ENCODE measurements around the gene ZNF677.
A peak's percentile ranks its signal among the peaks of the same experiment; 100 is the strongest.
"Not testable (repeated sequence)": the region's sequence is repeated elsewhere in the genome, so short reads cannot be mapped to it uniquely, and the experiment has no call there.

The ZNF677 gene

DNA sequence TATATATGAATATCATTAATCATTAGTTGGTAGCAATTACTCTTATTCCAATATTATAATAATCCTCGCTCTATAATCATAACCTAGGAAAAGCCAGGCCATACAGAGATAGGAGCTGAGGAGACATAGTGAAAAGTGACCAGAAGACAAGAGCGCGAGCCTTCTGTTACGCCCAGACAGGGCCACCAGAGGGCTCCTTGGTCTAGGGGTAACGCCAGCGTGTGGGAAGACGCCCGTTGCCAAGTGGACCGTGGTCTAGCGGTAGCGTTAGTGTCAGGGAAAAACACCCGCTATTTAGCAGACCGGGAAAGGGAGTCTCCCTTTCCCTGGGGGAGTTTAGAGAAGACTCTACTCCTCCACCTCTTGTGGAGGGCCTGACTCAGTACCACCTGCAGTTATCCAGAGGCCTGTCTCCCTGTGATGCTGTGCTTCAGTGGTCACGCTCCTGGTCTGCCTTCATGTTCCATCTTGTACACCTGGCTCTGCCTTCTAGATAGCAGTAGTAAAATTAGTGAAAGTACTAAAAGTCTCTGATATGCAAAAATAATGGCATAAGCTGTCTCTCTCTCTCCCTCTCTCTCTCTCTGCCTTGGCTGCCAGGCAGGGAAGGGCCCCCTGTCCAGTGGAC is 3.2 kb upstream of the ZNF677 start, which contains the start of gene VN1R2:
Gene VN1R2, plus strand, starts transcription at position 578 of the 628 bp plus-strand sequence. CDS start 84 bp downstream, outside the sequence.
- not testable (repeated sequence) for H3K9ac ChIP-seq (ENCODE audit: low read depth, low read length); H3K27ac ChIP-seq (ENCODE audit: low read depth, low read length); H3K4me3 ChIP-seq (ENCODE audit: low read length); H3K27me3 ChIP-seq (ENCODE audit: insufficient read depth, low read length); H3K4me1 ChIP-seq (ENCODE audit: insufficient read depth, low read length); H3K36me3 ChIP-seq (ENCODE audit: insufficient read depth, low read length)
- peaks cover 32% of the 10 kb centered on the region for H3K9me3 ChIP-seq (ENCODE audit: insufficient read depth, low read depth, low read length)
- WGBS, result 80% methylated on average over 13 of the region's 14 CpGs

- H3K4me1 ChIP-seq (ENCODE audit: insufficient read depth, low read length), result no peaks in the 10 kb centered on the region
- H3K27ac ChIP-seq (ENCODE audit: low read depth, low read length), result no peak overlapping the region
- H3K36me3 ChIP-seq (ENCODE audit: insufficient read depth, low read length), result peaks cover 92% of the 10 kb centered on the region
- no peaks in the 10 kb centered on the region for H3K27me3 ChIP-seq (ENCODE audit: insufficient read depth, low read length)
- no CpG with 5 or more reads among the region's 1 CpG for WGBS
- H3K4me3 ChIP-seq (ENCODE audit: low read length), result no peak overlapping the region
- no peak overlapping the region for H3K9ac ChIP-seq (ENCODE audit: low read depth, low read length)
- peaks cover 83% of the 10 kb centered on the region for H3K9me3 ChIP-seq (ENCODE audit: insufficient read depth, low read depth, low read length)
Measured at GRCh38 chr19:53246498-53246897, 8.2 kb downstream of the ZNF677 start.

DNA sequence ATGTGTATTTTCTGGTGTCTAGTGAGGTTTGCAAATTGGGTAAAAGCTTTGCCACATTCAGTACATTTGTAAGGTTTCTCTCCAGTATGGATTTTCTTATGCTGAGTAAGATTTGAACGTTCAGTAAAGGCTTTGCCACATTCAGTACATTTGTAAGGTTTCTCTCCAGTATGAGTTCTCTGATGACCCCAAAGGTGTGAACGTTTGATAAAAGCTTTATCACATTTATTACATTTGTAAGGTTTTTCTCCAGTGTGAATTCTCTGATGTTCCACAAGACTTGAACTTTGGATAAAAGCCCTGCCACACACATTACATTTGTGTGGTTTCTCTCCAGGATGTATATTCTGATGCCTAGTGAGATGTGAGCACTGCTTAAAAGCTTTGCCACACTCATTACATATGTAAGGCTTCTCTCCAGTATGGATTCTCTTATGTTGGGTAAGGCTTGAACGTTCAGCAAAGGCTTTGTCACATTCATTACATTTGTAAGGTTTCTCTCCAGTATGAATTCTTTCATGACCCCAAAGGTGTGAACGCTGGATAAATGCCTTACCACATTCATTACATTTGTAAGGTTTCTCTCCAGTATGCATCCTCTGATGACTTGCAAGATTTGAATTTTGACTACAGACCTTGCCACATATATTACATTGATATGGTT is 17.4 kb downstream of the ZNF677 start:
- WGBS, result 83% methylated on average over 4 of the region's 4 CpGs
- no peaks in the 10 kb centered on the region for H3K4me1 ChIP-seq (ENCODE audit: insufficient read depth, low read length)
- peaks cover 55% of the 10 kb centered on the region for H3K36me3 ChIP-seq (ENCODE audit: insufficient read depth, low read length)
- peaks cover 92% of the 10 kb centered on the region for H3K9me3 ChIP-seq (ENCODE audit: insufficient read depth, low read depth, low read length)
- no peak overlapping the region for H3K4me3 ChIP-seq (ENCODE audit: low read length)
- H3K27me3 ChIP-seq (ENCODE audit: insufficient read depth, low read length), result no peaks in the 10 kb centered on the region
- no peak overlapping the region for H3K27ac ChIP-seq (ENCODE audit: low read depth, low read length)
- no peak overlapping the region for H3K9ac ChIP-seq (ENCODE audit: low read depth, low read length)

DNA sequence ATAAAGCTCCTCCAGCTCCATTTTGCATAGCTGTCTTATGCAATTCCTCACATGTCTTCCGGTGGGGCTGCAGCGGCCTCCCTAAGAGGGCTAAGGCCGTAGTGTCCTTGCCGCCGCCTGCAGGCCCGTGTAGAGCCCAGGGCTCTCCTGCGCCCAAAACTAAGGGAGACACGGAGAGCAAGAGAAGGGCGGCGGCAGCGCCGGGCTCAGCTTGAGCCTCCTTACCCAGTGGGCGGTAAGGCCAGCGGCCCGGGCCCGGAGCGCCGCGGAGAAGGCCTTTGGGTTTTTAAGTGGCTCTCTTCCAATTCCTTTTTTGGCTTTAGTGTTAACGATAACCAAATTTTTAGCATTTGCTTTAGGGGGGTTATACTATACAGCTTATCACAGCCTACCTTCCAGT is 30.1 kb downstream of the ZNF677 start:
- Histone ChIP-seq H3K27me3 (ENCODE audit: insufficient read depth, low read length) (no peaks in the 10 kb centered on the region), H3K27ac (ENCODE audit: low read depth, low read length) (no peak overlapping the region), H3K4me1 (ENCODE audit: insufficient read depth, low read length) (no peaks in the 10 kb centered on the region), H3K36me3 (ENCODE audit: insufficient read depth, low read length) (no peaks in the 10 kb centered on the region), H3K9ac (ENCODE audit: low read depth, low read length) (no peak overlapping the region), H3K9me3 (ENCODE audit: insufficient read depth, low read depth, low read length) (peaks cover 58% of the 10 kb centered on the region), H3K4me3 (ENCODE audit: low read length) (no peak overlapping the region)
- WGBS, result 95% methylated on average over 20 of the region's 20 CpGs

DNA sequence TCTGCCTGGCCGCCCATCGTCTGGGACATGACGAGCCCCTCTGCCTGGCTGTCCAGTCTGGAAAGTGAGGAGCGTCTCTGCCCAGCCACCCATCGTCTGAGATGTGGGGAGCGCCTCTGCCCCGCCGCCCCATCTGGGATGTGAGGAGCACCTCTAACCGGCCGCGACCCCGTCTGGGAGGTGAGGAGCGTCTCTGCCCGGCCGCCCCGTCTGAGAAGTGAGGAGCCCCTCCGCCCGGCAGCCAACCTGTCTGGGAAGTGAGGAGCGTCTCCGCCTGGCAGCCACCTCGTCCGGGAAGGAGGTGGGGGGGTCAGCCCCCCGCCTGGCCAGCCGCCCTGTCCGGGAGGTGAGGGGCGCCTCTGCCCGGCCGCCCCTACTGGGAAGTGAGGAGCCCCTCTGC is 32.0 kb downstream of the ZNF677 start:
- WGBS, result 93% methylated on average over 23 of the region's 28 CpGs
- H3K27ac ChIP-seq (ENCODE audit: low read depth, low read length); H3K36me3 ChIP-seq (ENCODE audit: insufficient read depth, low read length); H3K4me3 ChIP-seq (ENCODE audit: low read length); H3K4me1 ChIP-seq (ENCODE audit: insufficient read depth, low read length); H3K9ac ChIP-seq (ENCODE audit: low read depth, low read length); H3K27me3 ChIP-seq (ENCODE audit: insufficient read depth, low read length): not testable (repeated sequence)
- H3K9me3 ChIP-seq (ENCODE audit: insufficient read depth, low read depth, low read length), result peaks cover 56% of the 10 kb centered on the region

- H3K4me1 ChIP-seq (ENCODE audit: insufficient read depth, low read length), result no peaks in the 10 kb centered on the region
- peaks cover 75% of the 10 kb centered on the region for H3K9me3 ChIP-seq (ENCODE audit: insufficient read depth, low read depth, low read length)
- 100% methylated on average over 2 of the region's 2 CpGs for WGBS
- no peak overlapping the region for H3K9ac ChIP-seq (ENCODE audit: low read depth, low read length)
- H3K27me3 ChIP-seq (ENCODE audit: insufficient read depth, low read length), result no peaks in the 10 kb centered on the region
- no peak overlapping the region for H3K27ac ChIP-seq (ENCODE audit: low read depth, low read length)
- no peak overlapping the region for H3K4me3 ChIP-seq (ENCODE audit: low read length)
- no peaks in the 10 kb centered on the region for H3K36me3 ChIP-seq (ENCODE audit: insufficient read depth, low read length)
Measured at GRCh38 chr19:53212703-53213320, 41.9 kb downstream of the ZNF677 start.

DNA sequence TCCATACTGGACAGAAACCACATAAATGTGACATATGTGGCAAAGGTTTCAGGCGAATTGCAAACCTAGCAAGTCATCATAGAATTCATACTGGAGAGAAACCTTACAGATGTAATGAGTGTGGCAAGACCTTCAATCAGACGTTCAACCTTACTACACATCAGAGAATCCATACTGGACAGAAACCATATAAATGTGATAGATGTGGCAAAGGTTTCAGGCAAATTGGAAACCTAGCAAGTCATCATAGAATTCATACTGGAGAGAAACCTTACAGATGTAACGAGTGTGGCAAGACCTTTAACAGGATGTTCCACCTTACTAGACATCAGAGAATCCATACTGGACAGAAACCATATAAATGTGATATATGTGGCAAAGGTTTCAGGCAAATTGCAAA is 43.1 kb downstream of the ZNF677 start:
- H3K36me3 ChIP-seq (ENCODE audit: insufficient read depth, low read length); H3K9ac ChIP-seq (ENCODE audit: low read depth, low read length); H3K4me1 ChIP-seq (ENCODE audit: insufficient read depth, low read length); H3K27me3 ChIP-seq (ENCODE audit: insufficient read depth, low read length); H3K4me3 ChIP-seq (ENCODE audit: low read length); H3K27ac ChIP-seq (ENCODE audit: low read depth, low read length): not testable (repeated sequence)
- peaks cover 68% of the 10 kb centered on the region for H3K9me3 ChIP-seq (ENCODE audit: insufficient read depth, low read depth, low read length)
- 83% methylated on average over 1 of the region's 3 CpGs for WGBS

GRCh38 chr19:53196777-53197396 is 57.8 kb downstream of the ZNF677 start:
- Histone ChIP-seq H3K4me1 (ENCODE audit: insufficient read depth, low read length) (0 out of 2 replicates have a peak, but pooled peaks cover 4% of the 10 kb centered on the region), H3K9ac (ENCODE audit: low read depth, low read length) (peak overlapping the region; percentile 87), H3K27ac (ENCODE audit: low read depth, low read length) (0 out of 2 replicates have a peak overlapping the region, but pooled peaks have one; percentile 48), H3K4me3 (ENCODE audit: low read length) (peak overlapping the region; percentile 100), H3K36me3 (ENCODE audit: insufficient read depth, low read length) (no peaks in the 10 kb centered on the region), H3K9me3 (ENCODE audit: insufficient read depth, low read depth, low read length) (peaks cover 7% of the 10 kb centered on the region; the same call in 1 of the 2 replicates), H3K27me3 (ENCODE audit: insufficient read depth, low read length) (0 out of 2 replicates have a peak, but pooled peaks cover 9% of the 10 kb centered on the region)
- 3% methylated on average over 42 of the region's 42 CpGs for WGBS

GRCh38 chr19:53195265-53195903 is 59.3 kb downstream of the ZNF677 start:
- H3K27ac ChIP-seq (ENCODE audit: low read depth, low read length), result no peak overlapping the region
- H3K9ac ChIP-seq (ENCODE audit: low read depth, low read length), result no peak overlapping the region
- H3K4me1 ChIP-seq (ENCODE audit: insufficient read depth, low read length), result 0 out of 2 replicates have a peak, but pooled peaks cover 4% of the 10 kb centered on the region
- no peak overlapping the region for H3K4me3 ChIP-seq (ENCODE audit: low read length)
- H3K27me3 ChIP-seq (ENCODE audit: insufficient read depth, low read length), result 0 out of 2 replicates have a peak, but pooled peaks cover 11% of the 10 kb centered on the region
- WGBS, result 8% methylated on average over 3 of the region's 3 CpGs
- H3K36me3 ChIP-seq (ENCODE audit: insufficient read depth, low read length), result peaks cover 5% of the 10 kb centered on the region; the same call in 1 of the 2 replicates
- H3K9me3 ChIP-seq (ENCODE audit: insufficient read depth, low read depth, low read length), result no peaks in the 10 kb centered on the region

DNA sequence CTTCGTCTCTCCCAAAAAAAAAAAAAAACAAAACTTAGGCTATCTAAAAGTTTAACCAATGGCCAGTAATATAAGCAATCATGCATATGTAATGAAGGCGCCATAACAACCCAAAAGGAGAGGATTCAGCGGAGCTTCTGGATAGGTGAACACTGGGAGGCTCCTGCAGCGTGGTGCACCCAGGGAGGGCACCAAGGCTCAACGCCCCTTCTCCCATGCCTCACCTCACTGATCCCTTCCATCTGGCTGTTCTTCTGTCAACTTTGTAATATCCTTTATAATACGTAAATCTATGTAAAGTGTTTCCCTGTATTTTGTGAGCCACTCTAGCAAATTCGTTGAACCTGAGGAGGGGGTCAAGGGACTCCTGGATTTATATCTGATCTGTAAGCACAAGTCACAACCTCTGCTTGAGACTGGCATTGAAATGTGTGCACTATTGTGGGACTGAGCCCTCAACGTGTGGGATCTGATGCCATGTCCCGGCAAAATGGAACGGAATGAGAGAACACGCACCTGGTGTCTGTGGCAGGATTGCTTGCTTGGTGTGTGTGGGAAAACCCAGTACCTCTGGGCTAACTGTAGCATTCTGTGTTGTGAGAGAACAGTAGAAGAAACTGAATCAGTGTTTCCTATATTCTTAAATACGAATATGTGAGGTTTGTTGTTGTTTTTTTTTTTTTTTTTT is 61.0 kb downstream of the ZNF677 start:
- H3K36me3 ChIP-seq (ENCODE audit: insufficient read depth, low read length), result peaks cover 5% of the 10 kb centered on the region; the same call in 1 of the 2 replicates
- no peak overlapping the region for H3K9ac ChIP-seq (ENCODE audit: low read depth, low read length)
- H3K27ac ChIP-seq (ENCODE audit: low read depth, low read length), result no peak overlapping the region
- H3K27me3 ChIP-seq (ENCODE audit: insufficient read depth, low read length), result 0 out of 2 replicates have a peak, but pooled peaks cover 11% of the 10 kb centered on the region
- 0 out of 2 replicates have a peak, but pooled peaks cover 4% of the 10 kb centered on the region for H3K4me1 ChIP-seq (ENCODE audit: insufficient read depth, low read length)
- H3K4me3 ChIP-seq (ENCODE audit: low read length), result peak overlapping the region; percentile 99
- H3K9me3 ChIP-seq (ENCODE audit: insufficient read depth, low read depth, low read length), result no peaks in the 10 kb centered on the region
- WGBS, result 78% methylated on average over 12 of the region's 12 CpGs

All from HUES64 (cell line).